Upper lobe of right lung (tissue), 1 donor: ENCODE data around the gene MRPS10. TPM values are rescaled to one million over a fixed set of nuclear protein-coding genes. Genes with fewer than 3 reads are reported as not detected.
"Not testable (repeated sequence)": the region's sequence is repeated elsewhere in the genome, so short reads cannot be mapped to it uniquely, and the experiment has no call there.

ENCODE experiments used
- ATAC-seq: fragments of 200-7000 bp; cut with Tn5 transposase; one replicate; pipeline ENCODE4 v1.9.1; 2020; ENCODE audit warnings: mild to moderate bottlenecking, moderate library complexity
- DNase-seq: peaks from one replicate; pipeline ENCODE4 v3.0.0-alpha.2; 2020
- H3K27ac ChIP-seq: fragments of 200-600 bp; one replicate; pipeline ENCODE4 v1.8.0; 2022
- H3K27me3 ChIP-seq: fragments of 200-600 bp; one replicate; pipeline ENCODE4 v1.8.0; 2022; ENCODE audit warnings: mild to moderate bottlenecking
- H3K36me3 ChIP-seq: fragments of 200-600 bp; one replicate; pipeline ENCODE4 v1.8.0; 2022
- H3K4me1 ChIP-seq: fragments of 200-600 bp; one replicate; pipeline ENCODE4 v1.8.0; 2022
- H3K4me3 ChIP-seq: fragments of 200-600 bp; one replicate; pipeline ENCODE4 v1.8.0; 2022; ENCODE audit warnings: mild to moderate bottlenecking
- H3K9me3 ChIP-seq: fragments of 200-600 bp; one replicate; pipeline ENCODE4 v1.8.0; 2022
- intact Hi-C: fragments of 100-400 bp; cut with DNase I; formaldehyde crosslinking; loops from one replicate; pipeline ENCODE4 v1.11.0; 2022
- total RNA-seq: library from RNA; stranded (reverse); fragmentation: NEBNext Ultra II Directional; extraction: Animal tissue kit (Norgen Biotek cat#: 25700); gene quantifications from one replicate; pipeline ENCODE4 v1.2.1, GENCODE V29; 2021
- TF ChIP-seq, protein P1 (sequence below): fragments of 200-600 bp; IDR thresholded peaks from one replicate; pipeline ENCODE4 v1.8.0; 2022; ENCODE audit warnings: antibody characterized with exemption
- donor health status: DM: no; HTN: yes; CAD: no; lungs with severe emphysema.

The MRPS10 gene
- total RNA-seq, 1 donor from 2014 or later: 24.8 TPM

DNA sequence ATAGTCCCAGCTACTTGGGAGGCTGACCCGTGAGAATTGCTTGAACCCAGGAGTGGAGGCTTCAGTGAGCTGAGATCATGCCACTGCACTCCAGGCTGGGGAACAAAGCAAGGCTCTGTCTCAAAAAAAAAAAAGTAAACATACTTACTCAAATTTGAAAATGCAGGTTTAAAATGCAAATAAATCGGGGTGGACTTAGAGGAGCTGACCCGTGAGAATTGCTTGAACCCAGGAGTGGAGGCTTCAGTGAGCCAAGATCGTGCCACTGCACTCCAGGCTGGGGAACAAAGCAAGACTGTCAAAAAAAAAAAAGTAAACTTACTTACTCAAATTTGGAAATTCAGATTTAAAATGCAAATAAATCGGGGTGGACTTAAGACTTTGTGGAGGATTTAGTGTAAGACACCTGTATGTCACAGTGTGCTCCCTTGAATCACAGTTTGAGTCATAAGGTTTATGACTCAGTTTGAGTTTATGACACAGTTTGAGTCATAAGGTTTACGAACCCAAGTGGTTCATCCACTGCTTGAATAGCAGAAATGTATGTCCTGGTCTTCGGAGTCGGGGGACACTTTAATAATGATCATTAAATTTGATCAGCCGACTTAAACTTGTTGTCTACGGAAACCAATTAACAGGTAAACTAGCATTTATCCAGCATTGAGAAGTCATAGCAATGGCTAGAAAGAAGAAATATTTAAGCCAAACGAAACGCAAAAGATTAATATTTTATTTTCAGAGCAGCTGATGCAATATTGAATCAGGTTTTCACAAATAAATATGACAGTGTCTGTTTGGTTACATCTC lies 6.8 kb upstream of the MRPS10 start:
- H3K4me3 ChIP-seq: no peak overlapping the region
- TF ChIP-seq, protein P1, sequence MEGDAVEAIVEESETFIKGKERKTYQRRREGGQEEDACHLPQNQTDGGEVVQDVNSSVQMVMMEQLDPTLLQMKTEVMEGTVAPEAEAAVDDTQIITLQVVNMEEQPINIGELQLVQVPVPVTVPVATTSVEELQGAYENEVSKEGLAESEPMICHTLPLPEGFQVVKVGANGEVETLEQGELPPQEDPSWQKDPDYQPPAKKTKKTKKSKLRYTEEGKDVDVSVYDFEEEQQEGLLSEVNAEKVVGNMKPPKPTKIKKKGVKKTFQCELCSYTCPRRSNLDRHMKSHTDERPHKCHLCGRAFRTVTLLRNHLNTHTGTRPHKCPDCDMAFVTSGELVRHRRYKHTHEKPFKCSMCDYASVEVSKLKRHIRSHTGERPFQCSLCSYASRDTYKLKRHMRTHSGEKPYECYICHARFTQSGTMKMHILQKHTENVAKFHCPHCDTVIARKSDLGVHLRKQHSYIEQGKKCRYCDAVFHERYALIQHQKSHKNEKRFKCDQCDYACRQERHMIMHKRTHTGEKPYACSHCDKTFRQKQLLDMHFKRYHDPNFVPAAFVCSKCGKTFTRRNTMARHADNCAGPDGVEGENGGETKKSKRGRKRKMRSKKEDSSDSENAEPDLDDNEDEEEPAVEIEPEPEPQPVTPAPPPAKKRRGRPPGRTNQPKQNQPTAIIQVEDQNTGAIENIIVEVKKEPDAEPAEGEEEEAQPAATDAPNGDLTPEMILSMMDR: no peak
- no peaks in the 10 kb centered on the region for H3K4me1 ChIP-seq
- H3K9me3 ChIP-seq: no peaks in the 10 kb centered on the region
- ATAC-seq: no peak
- H3K27me3 ChIP-seq: no peaks in the 10 kb centered on the region
- DNase-seq: no peak
- H3K36me3 ChIP-seq: no peaks in the 10 kb centered on the region
- no peak overlapping the region for H3K27ac ChIP-seq
- intact Hi-C loops: no loop called here

DNA sequence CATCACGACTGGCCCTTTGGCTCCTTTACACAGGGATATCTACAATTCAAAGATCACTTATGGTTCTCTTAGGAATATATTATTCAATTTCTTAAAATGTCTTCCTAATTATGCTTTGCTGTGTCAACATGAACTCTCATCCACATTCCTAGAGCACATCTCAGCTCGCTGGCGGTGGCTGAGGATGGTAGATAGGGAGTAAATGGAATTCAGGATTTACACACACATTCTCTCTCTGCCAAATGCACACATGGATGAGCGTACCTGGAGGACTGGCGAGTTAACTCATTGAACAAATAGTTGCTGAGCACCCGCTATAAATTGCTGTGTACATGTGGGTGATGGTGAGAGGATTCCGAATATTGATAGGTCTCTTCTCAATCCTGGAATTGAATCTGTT lies 4.8 kb upstream of the MRPS10 start:
- H3K9me3 ChIP-seq: no peaks in the 10 kb centered on the region
- DNase-seq (no peak), ATAC-seq (no peak)
- H3K4me1 ChIP-seq: no peaks in the 10 kb centered on the region
- H3K27ac ChIP-seq: no peak overlapping the region
- H3K36me3 ChIP-seq: no peaks in the 10 kb centered on the region
- TF ChIP-seq, protein P1: no peak
- H3K27me3 ChIP-seq: no peaks in the 10 kb centered on the region
- intact Hi-C loops: no loop called here
- H3K4me3 ChIP-seq: no peak overlapping the region

DNA sequence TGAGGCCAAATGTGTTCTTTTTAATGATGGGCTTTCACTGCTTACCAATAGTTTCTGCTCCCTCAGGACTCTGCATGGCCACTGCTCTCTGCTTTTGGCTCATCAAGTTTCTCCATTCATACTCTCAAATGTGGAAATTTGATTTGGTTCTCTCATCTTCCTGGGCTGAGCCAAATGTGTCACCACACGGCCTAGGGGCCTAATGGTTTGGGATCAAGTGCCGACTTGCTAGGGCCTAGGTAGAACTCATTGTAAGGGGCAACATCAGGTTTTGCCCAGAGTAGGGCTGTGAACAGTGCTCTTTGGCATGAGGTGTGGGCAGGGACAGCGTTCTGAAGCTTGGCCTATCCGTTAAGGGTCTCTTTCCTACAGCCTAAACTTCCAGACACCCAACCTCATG lies 3.9 kb upstream of the MRPS10 start:
- no peak overlapping the region for H3K27ac ChIP-seq
- H3K36me3 ChIP-seq: no peaks in the 10 kb centered on the region
- no peaks in the 10 kb centered on the region for H3K27me3 ChIP-seq
- TF ChIP-seq, protein P1: no peak
- peaks cover 7% of the 10 kb centered on the region for H3K4me1 ChIP-seq
- no peak overlapping the region for H3K4me3 ChIP-seq
- intact Hi-C loops: no loop called here
- ATAC-seq (no peak), DNase-seq (no peak)
- H3K9me3 ChIP-seq: no peaks in the 10 kb centered on the region

DNA sequence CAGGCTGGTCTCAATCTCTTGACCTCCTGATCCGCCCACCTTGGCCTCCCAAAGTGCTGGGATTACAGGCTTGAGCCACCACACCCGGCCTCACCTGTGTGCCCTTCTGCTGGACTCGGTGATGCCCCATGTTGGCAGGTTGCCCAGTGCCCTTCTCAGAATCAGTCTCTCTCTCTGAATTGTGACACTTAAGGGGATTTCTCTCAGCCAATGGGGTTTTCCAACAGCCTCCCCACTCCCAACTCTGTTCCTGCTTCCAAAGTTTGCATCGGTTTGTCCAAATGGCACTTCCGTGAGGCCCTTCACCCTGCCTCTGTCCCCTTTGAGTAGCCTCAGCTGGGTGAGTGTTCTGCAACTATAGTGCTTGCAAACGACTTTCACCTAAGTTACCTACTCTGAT lies 3.1 kb upstream of the MRPS10 start:
- Histone ChIP-seq H3K4me1 (peaks cover 9% of the 10 kb centered on the region), H3K36me3 (no peaks in the 10 kb centered on the region), H3K27ac (no peak overlapping the region), H3K9me3 (no peaks in the 10 kb centered on the region), H3K27me3 (no peaks in the 10 kb centered on the region), H3K4me3 (no peak overlapping the region)
- TF ChIP-seq, protein P1: no peak
- intact Hi-C loops: no loop called here
- ATAC-seq (no peak), DNase-seq (no peak)

DNA sequence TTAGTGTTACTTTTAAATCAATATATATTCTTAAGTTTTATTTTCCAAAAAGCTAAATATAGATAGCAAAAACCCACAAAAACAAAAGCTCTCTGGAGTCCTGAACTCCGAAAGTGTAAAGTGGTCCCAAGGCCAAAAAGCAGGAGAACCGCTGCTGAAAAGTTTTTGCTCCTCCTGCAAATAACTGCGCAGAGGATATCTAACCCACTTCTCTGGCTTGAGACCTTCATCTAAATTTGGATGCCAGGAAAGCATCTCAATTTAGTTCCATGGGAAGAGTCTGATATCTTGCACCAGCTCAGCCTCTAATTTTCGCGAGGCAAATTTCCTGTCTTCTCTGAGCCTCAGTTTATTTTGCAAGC lies 523 bp downstream of the MRPS10 start:
- peak overlapping the region; percentile 95 for H3K4me3 ChIP-seq
- H3K4me1 ChIP-seq: peaks cover 9% of the 10 kb centered on the region
- peaks cover 21% of the 10 kb centered on the region for H3K36me3 ChIP-seq
- ATAC-seq: no peak
- TF ChIP-seq, protein P1: no peak
- intact Hi-C loops: no loop called here
- no peaks in the 10 kb centered on the region for H3K9me3 ChIP-seq
- peak overlapping the region; percentile 82 for H3K27ac ChIP-seq
- DNase-seq: no peak
- H3K27me3 ChIP-seq: no peaks in the 10 kb centered on the region

DNA sequence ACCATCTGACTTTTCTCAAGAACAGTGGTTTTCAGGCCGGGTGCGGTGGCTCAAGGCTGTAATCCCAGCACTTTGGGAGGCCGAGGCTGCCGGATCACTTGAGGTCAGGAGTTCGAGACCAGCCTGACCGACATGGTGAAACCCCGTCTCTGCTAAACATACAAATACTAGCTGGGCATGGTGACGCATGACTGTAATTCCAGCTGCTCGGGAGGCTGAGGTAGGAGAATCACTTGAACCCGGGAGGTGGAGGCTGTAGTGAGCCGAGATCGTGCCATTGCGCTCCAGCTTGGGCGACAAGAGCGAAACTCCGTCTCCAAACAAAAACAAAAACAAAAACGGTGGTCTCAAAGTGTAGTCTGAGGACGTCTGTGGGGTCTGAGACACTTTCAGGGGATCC lies 1.2 kb downstream of the MRPS10 start:
- ATAC-seq, H3K27ac ChIP-seq, H3K4me3 ChIP-seq, H3K27me3 ChIP-seq, H3K4me1 ChIP-seq, intact Hi-C loops, DNase-seq, H3K9me3 ChIP-seq: not testable (repeated sequence)
- H3K36me3 ChIP-seq: peaks cover 26% of the 10 kb centered on the region
